ENCODE data around the gene PSMD1. TPM values are rescaled to one million over a fixed set of nuclear protein-coding genes. Genes with fewer than 3 reads are reported as not detected.

Gene PSMD1
- total RNA-seq, 1 donor from 2014 or later: 55.3 TPM

DNA sequence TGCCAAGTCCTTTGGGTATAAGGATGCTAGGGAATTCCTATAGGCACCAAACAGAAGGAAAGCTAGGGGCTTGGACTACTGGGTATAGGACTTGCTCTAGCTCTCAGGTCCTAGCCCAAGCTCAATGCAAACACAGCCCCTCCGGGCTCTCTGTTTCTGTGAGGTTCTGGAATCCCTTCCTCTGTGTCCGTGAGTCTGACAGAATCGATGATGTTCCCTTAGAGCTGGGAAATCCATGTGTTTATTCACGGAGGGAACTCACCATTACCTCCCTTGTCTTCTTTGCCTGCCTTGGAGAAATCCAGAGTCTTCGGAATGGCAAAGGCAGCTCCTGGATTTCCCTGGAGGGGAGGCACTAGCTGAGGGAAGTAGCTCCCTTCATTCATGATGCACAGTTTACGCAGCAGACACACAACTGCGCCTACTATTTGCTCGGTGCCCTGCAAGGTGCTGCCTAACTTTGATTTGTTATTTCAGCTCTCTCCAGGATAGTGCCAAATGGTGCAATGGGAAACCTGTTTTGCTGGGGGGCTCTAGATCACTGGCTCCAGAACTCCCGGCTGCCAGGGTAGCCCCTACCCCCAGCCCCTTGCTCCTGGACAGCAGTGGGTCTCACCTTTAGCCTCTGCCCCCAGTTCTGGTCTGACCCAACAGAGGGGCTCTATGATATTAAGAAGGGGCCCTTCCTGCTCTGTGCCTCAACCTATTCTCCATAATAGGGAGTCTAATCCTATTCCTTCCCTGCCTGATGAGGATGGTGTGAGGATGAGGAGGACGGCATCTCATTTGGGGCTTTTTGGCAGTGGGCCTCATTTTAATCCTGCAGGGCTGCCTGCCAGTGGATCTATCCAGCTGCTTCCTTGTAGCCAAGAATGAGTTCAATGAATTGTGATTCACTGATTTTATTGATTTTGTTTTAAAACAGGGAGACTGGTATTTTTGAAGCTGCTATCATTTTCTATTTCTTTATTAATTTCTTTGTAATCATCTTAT, 8.4 kb upstream of the PSMD1 start:
- DNase-seq (no peak), ATAC-seq (no peak)
- TF ChIP-seq, protein P1, sequence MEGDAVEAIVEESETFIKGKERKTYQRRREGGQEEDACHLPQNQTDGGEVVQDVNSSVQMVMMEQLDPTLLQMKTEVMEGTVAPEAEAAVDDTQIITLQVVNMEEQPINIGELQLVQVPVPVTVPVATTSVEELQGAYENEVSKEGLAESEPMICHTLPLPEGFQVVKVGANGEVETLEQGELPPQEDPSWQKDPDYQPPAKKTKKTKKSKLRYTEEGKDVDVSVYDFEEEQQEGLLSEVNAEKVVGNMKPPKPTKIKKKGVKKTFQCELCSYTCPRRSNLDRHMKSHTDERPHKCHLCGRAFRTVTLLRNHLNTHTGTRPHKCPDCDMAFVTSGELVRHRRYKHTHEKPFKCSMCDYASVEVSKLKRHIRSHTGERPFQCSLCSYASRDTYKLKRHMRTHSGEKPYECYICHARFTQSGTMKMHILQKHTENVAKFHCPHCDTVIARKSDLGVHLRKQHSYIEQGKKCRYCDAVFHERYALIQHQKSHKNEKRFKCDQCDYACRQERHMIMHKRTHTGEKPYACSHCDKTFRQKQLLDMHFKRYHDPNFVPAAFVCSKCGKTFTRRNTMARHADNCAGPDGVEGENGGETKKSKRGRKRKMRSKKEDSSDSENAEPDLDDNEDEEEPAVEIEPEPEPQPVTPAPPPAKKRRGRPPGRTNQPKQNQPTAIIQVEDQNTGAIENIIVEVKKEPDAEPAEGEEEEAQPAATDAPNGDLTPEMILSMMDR (IDR thresholded peaks at IDR 0.05): no peak
- H3K4me1 ChIP-seq: peaks cover 13% of the 10 kb centered on the region
- H3K27me3 ChIP-seq (ENCODE audit: low read depth): peaks cover 7% of the 10 kb centered on the region
- H3K9me3 ChIP-seq: no peaks in the 10 kb centered on the region
- no peak overlapping the region for H3K27ac ChIP-seq
- H3K4me3 ChIP-seq: no peak overlapping the region
- intact Hi-C loops (cut with DNase I): no loop called here
- no peaks in the 10 kb centered on the region for H3K36me3 ChIP-seq

DNA sequence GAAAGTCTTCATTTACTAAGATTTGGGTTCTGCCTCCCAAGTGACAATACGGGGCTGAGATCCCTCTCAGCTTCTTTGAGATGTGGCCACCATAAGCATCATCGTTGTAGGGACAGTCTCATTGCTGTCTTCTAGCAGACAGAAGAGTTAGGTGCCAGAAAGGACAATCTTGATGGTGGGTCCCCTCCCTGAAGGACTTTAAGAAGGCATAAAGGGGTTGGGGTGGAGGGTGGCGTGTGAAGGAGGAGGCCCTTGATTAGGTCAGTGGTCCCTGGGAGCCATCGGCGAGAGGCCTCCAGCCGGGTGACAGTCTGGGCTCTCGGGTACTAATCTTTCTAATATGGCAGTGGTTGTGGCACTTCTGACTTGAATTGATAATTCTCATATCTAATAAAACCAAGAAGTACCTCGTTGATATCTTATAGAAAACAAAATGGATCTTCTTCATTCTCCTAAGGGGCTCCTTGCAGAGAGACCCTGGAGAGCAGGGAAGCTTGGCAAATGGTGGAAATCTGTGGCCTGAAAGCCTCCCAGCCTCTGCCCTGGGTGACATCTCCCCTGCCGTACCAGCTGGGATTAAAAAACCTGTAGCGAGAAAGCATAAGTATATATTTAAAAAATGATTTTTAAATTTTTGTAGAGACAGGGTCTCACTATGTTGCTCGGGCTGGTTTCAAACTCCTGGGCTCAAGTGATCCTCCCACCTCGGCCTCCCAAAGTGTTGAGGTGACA, 7.2 kb upstream of the PSMD1 start:
- H3K4me1 ChIP-seq: peaks cover 14% of the 10 kb centered on the region
- H3K27ac ChIP-seq: no peak overlapping the region
- H3K36me3 ChIP-seq: no peaks in the 10 kb centered on the region
- peaks cover 6% of the 10 kb centered on the region for H3K27me3 ChIP-seq (ENCODE audit: low read depth)
- no peaks in the 10 kb centered on the region for H3K9me3 ChIP-seq
- TF ChIP-seq, protein P1 (IDR thresholded peaks at IDR 0.05): no peak
- no peak overlapping the region for H3K4me3 ChIP-seq
- ATAC-seq (no peak), DNase-seq (no peak)
- intact Hi-C loops (cut with DNase I): no loop called here

DNA sequence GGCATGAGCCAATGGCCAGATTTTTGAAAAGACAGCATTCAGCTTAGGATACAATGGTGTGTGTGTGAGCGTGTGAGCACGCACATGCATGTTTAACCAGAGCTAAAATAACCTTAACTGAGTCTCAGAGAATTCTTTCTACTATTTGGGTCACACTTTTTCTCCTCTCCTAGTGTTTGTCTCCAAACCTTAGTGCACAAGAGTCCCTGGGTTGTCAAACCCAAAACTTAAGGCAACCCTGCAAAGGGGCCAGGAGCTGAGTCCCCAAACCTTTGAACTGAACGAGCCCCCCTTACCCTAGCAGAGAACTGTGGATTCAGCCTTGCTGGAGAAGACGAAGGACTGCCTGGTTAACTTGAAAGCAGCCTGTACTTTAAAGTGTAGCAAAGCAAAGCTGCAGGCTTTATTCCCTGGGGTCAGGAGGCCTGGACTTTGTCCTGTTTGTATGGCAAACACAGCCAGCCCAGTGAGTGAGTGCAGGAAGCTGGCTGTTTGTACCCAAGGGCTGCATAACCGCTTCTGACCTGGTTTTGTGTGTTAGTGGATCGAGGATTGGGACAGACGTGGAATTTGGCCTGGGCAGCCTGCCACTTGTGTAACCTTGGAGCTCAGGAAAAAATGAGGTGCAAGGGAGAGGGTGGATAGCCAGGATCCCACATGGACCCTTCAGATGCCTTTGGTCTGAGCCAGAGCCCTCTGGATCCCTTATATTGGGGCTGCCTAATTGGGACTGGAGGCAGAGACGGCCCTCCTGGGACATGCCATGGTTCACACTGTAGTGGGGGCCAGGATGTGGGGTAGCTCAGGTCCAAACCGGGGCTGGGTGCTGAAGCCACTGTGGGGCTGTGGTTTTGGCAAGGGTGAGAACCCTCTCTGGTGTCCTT, 6.4 kb upstream of the PSMD1 start:
- H3K27me3 ChIP-seq (ENCODE audit: low read depth): peaks cover 6% of the 10 kb centered on the region
- no peak overlapping the region for H3K4me3 ChIP-seq
- no peak for ATAC-seq
- no peak for DNase-seq
- intact Hi-C loops (cut with DNase I): no loop called here
- no peak overlapping the region for H3K27ac ChIP-seq
- no peaks in the 10 kb centered on the region for H3K36me3 ChIP-seq
- no peaks in the 10 kb centered on the region for H3K9me3 ChIP-seq
- TF ChIP-seq, protein P1 (IDR thresholded peaks at IDR 0.05): no peak
- H3K4me1 ChIP-seq: peaks cover 14% of the 10 kb centered on the region

DNA sequence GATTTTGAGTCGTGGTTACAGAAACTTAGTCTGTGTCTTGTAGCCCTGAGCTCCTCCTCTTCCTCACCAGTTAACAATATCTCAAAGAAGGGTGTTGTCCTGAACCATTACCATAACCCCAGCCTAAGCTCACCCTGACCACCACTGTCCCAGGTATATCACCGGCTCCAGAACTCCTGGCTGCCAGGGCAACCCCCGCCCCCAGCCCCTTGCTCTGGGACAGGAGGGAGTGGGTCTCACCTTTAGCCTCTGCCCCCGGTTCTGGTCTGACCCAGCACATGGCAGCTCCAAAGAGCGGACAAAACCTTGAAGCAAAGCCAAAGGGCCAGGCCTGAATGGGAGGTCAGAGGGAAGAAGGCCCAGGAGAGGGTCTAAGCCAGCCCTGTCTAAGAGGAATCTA, 5.6 kb upstream of the PSMD1 start:
- H3K27me3 ChIP-seq (ENCODE audit: low read depth): peaks cover 6% of the 10 kb centered on the region
- DNase-seq: no peak

More for the DNA sequence above, 5.6 kb upstream of the PSMD1 start:
- no peak for ATAC-seq
- TF ChIP-seq, protein P1 (IDR thresholded peaks at IDR 0.05): no peak
- intact Hi-C loops (cut with DNase I): no loop called here
- H3K4me3 ChIP-seq: no peak overlapping the region
- H3K27ac ChIP-seq: no peak overlapping the region
- H3K4me1 ChIP-seq: peaks cover 14% of the 10 kb centered on the region
- no peaks in the 10 kb centered on the region for H3K9me3 ChIP-seq
- H3K36me3 ChIP-seq: no peaks in the 10 kb centered on the region

Measured in lower lobe of right lung (tissue), 2 donors.